GM19023 (cell line): ENCODE data around the gene HRAS.
"Not testable (repeated sequence)": the region's sequence is repeated elsewhere in the genome, so short reads cannot be mapped to it uniquely, and the experiment has no call there.

ENCODE experiments used
- ATAC-seq: cut with Tn5 transposase; IDR thresholded peaks from one replicate; pipeline ENCODE4 v1.9.1; 2021; ENCODE audit warnings: mild to moderate bottlenecking, moderate library complexity; ENCODE audit not compliant: unreplicated experiment

Gene HRAS

DNA sequence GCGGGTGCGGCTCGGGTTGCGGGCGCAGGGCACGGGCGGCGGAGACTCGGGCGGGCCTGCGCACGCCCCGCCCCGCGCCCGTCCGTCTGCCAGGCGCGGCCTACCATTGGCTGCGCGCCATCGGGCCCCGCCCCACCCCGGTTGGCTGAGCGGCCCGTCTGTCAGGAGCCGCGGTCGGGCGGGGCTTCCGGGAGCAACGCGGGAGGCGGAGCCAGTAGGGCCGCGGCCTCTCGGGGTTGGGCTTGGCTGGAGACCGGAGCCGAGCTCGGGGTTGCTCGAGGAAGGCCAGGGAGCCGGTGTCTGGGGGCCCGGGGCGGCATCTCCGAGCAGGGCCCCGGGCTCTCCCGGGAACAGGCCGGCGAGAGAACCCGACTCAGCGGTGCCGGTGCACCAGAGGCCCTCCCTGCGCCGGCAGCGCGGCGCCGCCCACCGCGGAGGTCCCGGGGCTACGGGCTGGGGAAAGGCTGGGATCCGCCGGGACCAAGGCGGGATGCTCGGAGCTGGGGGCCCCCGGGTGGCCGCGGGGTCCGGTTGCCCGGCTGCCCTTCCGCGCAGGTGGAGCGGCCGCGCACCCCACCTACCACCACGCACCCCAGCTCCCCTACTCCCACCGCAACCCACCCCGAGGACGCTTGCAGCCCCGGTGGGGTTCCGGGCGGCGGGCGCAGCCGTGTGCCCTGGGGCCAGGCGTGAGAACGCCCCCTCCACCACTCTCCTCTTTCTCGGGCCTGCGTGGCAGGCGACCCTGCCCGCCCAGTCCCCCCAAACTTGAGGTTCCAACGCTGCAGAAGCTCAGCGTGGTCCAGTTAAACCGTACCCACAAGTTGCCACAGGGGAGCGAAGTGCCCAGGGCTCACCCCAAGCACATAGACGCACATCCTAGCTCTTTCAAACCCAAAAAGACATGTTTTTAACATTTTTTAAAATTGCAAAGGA is at the start of gene HRAS:
Gene HRAS, minus strand, starts transcription at position 58 of the 936 bp plus-strand sequence.
- ATAC-seq = peak; percentile 75

GRCh38 chr11:584287-584686 is 48.9 kb upstream of the HRAS start:
- ATAC-seq = no peak

DNA sequence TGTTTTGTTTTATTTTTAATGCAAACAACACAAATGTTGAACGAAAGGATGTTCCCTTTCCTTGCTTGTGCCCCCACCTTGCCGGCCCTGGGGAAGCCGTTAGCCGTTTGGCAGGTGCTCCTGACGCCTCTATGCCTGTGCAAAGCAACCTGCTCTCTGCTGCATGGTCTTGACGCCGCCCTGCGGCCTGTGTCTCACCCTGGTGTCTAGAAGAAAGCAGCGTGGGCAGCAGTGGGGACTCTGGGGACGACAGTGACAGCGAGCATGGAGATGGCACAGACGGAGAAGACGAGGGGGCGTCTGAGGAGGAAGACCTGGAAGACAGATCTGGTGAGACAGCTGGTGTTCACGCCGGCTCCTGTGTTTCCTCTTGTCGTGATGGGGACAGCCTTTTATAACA is 46.4 kb upstream of the HRAS start:
- ATAC-seq = no peak

GRCh38 chr11:581342-581741 is 46.0 kb upstream of the HRAS start:
- no peak for ATAC-seq

GRCh38 chr11:579830-580601 is 44.6 kb upstream of the HRAS start:
- no peak for ATAC-seq

DNA sequence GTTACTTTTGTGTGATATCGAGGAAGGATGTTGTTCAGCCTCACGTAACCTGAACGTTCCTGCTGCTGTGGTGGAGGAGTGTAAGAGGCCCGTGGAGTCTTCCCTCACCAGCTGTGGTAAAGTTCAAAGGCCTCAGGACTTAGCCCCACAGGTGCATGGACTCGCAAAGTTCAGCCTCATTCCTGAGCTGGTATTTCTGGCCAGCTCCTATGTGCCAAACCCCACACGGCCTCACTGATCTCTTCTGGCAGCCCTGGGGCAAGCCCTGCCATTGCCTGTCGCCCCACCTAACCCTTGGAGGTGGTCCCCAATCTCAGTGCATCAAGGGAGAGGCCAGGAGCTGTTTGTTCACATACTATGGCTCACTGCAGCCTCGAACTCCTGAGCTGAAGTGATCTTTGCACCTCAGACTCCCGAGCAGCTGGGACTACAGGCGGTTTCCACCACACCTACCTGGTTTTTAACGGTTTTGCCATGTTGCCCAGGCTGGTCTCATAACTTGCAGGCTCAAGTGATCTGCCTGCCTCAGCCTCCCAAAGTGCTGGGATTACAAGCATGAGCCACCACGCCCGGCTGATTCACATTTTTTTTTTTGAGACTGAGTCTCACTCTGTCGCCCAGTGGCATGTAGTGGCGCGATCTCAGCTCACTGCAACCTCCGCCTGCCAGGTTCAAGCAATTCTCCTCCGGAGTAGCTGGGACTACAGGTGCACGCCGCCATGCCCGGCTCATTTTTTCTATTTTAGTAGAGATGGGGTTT is 43.1 kb upstream of the HRAS start:
- ATAC-seq = no peak

GRCh38 chr11:577611-577894 is 42.2 kb upstream of the HRAS start:
- no peak for ATAC-seq

- ATAC-seq = no peak
Observed at GRCh38 chr11:576811-577610, 41.6 kb upstream of the HRAS start.

DNA sequence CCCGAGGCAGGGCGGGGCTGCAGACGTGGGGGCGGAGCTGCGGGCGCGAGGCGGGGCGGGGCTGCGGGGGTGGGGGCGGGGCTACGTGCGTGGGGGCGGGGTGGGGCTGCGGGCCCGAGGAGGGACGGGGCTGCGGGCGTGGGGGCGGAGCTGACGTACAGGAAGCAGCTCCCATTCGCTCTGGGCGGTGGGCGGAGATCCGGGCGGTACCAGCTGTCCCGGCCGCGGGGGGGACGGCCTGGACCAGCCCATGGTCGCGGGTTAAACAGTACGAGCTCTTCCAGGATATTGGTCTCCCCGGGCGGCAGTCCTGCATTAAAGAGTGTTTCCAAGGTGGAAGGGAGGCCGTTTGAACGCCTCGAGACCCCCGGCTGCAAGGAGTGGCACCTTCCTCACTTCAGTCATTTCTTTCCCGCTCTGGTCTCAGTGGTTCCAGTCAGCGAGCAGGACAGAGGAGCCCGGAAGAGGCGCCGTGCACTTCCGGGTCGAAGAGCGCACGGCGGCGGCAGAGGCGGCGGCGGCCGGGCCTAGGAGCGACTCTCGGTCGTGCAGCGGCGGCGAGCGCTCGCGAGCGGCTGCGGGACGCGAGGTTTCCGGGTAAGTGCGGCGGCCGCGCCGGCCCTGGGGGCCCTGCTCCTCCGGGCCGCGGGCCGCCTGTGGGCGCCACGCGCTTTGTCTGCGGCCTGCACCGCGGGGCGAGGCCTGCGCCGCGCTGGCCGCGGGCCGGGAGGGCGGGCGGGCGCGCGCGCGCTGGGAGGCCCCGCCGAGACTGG is 40.8 kb upstream of the HRAS start, which contains the start of gene PHRF1:
Gene PHRF1, plus strand, starts transcription at position 475 of the 773 bp plus-strand sequence. CDS start 5,043 bp downstream, outside the sequence.
- peak; percentile 86 for ATAC-seq

GRCh38 chr11:575313-575995 is 40.1 kb upstream of the HRAS start:
- peak; percentile 33 for ATAC-seq

GRCh38 chr11:574632-575312 is 39.4 kb upstream of the HRAS start:
- ATAC-seq = no peak

- ATAC-seq = not testable (repeated sequence)
Observed at GRCh38 chr11:574031-574570, 38.7 kb upstream of the HRAS start.

DNA sequence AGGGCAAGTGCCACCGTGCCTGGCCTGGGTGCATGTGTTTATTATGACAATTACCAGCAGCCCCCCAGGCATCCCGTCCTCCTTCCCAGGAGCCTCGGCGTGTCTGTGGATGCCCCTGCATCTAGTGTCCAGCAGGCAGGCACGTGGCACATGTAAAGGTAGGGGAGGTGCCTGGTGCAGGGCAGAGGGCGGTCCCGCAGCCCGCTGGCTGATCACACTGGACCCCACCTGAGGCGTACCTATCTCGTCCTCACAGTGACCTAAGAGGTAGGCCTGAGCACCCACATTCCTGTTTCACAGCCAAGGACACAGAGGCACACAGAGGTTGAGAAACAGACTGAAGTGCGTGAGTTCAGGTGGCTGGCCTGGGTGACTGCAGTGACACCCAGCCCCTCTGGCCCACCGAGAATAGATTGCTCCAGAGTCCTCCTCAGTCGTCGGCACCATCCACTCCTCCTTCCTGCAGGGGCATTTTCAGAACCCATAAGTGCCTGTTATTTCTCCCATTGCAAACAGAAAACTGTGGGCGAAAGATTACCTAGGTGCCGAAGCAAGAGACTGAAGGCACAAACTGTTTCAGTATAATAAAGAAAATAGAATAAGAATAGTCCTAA is 37.9 kb upstream of the HRAS start:
- no peak for ATAC-seq

DNA sequence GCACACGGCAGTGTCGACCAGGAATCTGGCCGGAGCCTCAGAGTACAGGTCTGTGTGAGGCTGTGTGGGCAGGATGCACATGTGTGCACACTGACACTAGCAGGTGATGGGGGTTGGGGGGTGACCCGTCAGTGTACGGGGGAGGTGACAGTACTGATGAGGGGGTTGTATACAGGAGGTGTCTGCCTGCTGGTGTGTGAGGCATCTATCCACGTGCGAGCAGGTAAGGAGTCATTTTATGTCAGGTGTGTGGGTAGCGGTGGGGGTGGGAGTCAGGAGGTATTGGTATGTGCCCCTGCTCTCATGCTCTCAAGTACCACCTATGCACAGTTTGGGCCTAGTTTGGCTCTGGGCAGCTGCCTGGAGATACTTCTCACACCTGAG is 36.4 kb upstream of the HRAS start:
- no peak for ATAC-seq

DNA sequence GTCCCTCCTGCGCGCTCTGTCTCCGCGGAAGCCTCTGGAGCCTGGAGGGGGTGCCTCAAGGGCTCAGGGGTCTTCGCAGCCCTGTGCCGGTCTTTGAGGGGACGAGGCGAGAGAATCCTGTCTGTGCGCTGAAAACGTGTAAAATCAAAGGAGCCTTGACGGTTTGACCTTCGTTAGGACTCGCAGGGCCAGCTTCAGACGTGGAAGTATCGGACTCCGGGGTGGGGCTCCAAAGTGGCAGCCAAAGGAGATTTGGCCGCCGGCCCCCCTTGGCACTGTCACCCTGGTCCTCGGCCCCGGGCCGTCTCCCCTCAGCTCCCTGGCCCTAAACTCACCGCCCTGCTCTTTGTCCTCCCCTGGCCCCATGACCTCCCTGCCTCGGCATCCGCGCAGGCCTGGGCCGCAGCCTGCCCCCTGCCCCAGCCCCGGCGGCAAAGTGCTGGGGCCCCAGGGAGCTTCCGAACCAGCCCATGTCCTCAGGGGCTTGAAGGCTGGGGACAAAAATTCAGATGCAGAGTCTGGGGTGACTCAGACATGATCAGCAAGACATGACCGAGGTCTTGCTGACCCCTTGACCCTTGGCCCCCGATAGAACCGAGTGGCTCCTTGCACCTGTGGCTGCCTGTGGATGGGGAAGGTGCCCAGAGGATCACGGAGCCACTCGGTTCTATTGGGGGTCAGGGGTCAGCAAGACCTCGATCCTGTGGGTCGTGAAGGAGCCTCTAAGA is 33.9 kb upstream of the HRAS start:
- ATAC-seq = peak; percentile 5

DNA sequence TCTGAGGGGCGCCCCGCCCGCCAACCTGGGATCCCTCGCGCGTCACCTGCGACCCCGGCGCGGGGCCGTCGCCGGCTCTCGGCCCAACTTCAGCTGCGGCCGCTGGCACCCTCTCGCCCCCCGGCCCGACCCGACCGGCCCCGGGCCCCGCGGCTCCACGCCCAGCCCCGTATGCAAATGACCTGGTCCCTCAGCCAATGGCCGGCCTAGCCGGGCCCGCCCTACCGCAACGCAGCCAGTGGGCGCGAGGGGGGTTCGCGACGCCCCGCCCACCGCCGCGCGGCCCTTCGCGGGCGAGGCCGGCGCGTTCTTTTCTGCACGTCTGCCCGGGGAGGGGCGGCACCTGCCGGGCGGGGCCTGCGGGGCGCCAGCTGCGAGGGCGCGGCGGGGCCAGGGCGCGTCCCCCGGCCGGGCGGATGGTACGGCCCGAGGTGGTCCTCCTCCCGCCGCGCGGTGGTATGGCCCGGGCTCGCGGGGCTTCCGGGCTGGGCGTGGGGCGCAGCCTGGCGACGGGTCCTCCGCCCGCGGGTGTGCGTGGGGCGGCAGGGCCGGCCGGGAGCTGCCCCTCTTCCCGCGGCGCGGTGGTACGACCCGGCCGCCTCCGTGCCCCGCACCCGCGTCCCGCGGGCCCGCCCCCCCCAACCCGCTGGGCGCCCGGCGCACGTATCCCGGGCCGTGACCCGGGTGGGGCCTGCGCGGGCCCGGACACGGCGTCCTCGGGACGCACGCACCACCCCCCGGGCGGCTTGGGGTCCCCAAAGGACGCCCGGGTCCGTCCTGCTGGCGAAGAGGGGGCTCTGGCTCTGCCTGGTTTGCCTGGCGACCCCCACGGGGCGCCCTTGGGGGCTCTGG is 33.2 kb upstream of the HRAS start:
- peak; percentile 86 for ATAC-seq
